GM12872 (cell line): ENCODE measurements around the gene STX8.
A peak's percentile ranks its signal among the peaks of the same experiment; 100 is the strongest.

Experiments
- TF ChIP-seq, protein P1 (sequence below): IDR thresholded peaks from 3 replicates; pipeline ENCODE4 v1.5.1; 2011; ENCODE audit warnings: low read depth, mild to moderate bottlenecking, low read length, moderate library complexity; ENCODE audit not compliant: insufficient read depth

STX8 gene

DNA sequence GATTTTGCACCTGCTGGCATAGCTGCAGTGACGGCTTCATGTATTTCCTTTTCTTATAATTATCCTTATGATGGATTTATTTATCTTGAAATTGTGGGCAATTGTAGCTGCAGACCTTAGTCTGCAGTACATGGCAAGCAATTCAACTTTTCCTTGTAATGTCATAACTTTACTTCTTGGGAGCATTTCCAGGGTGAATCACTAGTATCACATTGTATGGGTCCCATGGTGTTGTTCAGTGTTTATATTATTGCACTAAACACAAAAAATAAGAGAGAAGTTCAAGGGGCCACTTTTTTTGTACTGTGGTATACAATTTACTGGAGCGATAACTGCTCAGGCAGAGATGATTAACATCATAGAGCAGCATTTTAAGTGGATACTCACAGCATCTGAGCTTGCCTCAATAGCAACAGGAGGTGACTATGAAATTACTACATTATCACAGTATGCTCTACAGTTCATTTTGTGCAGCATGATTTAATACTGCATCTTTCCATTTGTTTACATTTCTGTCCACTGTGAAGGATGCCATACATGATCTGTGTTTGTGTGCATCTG is 169.5 kb downstream of the STX8 start:
- TF ChIP-seq, protein P1, sequence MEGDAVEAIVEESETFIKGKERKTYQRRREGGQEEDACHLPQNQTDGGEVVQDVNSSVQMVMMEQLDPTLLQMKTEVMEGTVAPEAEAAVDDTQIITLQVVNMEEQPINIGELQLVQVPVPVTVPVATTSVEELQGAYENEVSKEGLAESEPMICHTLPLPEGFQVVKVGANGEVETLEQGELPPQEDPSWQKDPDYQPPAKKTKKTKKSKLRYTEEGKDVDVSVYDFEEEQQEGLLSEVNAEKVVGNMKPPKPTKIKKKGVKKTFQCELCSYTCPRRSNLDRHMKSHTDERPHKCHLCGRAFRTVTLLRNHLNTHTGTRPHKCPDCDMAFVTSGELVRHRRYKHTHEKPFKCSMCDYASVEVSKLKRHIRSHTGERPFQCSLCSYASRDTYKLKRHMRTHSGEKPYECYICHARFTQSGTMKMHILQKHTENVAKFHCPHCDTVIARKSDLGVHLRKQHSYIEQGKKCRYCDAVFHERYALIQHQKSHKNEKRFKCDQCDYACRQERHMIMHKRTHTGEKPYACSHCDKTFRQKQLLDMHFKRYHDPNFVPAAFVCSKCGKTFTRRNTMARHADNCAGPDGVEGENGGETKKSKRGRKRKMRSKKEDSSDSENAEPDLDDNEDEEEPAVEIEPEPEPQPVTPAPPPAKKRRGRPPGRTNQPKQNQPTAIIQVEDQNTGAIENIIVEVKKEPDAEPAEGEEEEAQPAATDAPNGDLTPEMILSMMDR, result no peak

DNA sequence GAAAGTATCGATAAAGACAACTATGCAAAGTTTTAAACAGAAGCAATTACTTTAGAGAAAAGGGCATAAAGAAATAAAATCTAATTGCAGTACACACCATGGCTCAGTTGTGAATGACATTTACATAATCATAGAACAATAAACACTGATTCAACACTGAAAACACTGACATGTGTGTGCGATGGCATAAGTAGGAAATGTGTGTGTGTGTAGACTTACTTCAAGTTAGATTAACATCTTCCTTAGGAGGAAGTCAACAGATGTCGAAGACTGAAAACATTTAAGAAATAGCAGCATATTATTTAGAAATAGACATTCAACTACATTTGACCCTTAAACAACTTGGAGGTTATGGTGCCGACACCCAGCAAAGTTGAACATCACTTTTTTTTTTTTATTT is 172.4 kb downstream of the STX8 start:
- TF ChIP-seq, protein P1, result no peak

DNA sequence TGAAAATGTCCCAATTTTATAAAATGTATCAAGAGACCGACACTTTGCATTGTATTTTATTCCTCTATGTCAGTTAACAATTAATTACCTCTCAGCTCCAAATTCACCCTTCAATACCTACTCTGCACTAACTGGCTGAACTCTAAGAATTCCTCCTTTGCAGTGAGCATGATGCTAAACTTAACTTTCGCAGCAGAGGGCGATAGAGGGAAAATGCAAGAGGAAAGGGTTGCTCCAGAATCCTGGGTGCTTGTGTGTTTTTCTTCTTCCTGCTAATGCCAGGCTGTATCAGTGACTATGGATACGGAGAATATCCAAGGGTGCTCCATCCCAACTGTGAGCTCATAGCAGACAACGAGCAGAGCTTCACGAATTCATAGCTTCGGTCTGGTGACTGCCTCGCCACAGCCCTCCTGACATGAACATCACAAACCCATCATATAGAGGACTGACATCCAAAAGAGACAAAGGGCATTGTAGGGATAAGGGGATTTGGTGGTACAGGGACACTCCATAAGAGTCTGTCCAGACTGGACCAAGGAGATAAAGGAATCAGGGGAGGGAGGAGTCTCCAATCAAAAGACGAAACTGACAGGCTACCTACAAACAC is 172.9 kb downstream of the STX8 start:
- TF ChIP-seq, protein P1, result peak; percentile 69

DNA sequence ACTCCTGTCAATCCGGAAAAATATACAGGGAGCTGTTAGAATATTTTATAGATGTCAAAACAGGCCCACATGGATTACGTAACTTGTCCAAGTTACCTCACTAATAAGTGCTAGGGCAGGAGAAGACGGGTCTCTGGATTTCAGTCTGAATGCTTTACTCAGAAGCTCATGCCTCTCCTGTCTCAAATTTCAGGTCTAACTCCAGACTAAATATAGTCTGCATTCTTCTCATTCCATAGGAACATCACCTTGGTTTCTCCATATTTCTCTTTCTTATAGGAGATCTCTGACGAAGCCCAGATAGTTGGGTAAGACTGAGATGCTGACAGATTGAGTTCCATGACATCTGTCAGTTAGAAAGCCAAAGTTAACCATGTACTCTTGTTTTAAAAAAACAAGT is 174.2 kb downstream of the STX8 start:
- TF ChIP-seq, protein P1, result no peak

DNA sequence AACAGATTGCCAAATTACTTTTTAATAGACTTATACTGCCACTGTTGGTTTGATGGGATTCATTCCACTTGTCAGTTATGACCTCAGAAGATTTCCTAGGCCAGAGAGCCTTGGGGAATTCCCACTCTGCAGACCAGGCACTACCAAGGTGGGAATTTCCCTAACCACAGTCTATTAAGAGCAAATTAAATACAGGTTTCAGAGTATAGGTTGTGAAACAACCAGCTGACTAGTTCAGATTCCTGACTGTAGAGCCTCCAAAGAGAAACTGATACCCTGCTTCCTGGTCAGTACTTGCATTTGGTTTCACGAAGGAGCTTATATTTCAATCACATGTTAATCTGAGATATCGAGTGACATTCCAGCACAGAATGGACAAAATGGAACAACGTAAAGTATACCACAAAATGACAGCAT is 186.5 kb downstream of the STX8 start:
- TF ChIP-seq, protein P1, result no peak

DNA sequence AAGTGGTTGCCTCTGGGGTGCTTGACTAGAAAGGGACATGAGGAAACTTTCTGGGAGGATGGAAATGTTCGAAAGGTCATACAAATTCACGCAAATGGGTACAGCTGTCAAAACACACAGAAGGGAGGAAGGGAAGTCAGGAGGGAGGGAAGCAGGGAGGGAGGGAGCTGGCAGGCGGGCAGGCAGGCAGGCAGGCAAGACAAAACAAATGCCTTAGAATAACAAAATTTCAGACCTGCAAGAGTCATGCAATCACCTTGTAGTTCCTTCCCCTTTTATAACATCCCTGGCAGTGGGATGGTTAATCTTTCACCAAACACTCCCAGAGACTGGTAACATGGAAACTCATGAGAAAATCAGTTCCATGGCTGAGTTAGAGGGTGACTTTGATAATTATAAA is 189.2 kb downstream of the STX8 start:
- TF ChIP-seq, protein P1, result no peak

DNA sequence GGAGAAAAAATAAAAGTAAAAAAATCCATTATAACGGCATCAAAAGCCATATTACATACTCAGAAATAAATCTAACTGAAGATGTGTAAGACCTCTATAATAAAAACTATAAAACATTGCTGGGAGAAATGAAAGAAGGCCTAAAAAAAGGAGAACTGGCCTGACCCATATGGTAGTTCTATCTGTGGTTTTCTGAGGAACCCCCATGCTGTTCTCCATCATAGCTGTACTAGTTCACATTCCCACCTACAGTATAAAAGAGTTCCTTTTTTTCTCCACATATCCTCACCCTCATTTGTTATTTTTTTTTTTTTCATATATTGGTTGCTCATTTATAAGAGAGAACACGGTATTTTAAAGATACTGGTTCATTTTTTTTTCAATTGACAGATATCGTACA is 191.8 kb downstream of the STX8 start:
- TF ChIP-seq, protein P1, result no peak
